ENCODE measurements around the gene DLX1.

Gene DLX1

GRCh38 chr2:172116107-172116506 is 30.8 kb downstream of the DLX1 start:
- no peak for ATAC-seq (ENCODE audit: low read depth)
- H3K4me1 ChIP-seq (ENCODE audit: insufficient read depth, poor library complexity, severe bottlenecking), result peaks cover 24% of the 10 kb centered on the region
- H3K4me3 ChIP-seq (ENCODE audit: severe bottlenecking), result no peak overlapping the region
- H3K27me3 ChIP-seq (ENCODE audit: insufficient read depth, poor library complexity, severe bottlenecking), result no peaks in the 10 kb centered on the region
- no peak overlapping the region for H3K27ac ChIP-seq (ENCODE audit: poor library complexity, severe bottlenecking)
- no peaks in the 10 kb centered on the region for H3K9me3 ChIP-seq (ENCODE audit: severe bottlenecking)
- no peaks in the 10 kb centered on the region for H3K36me3 ChIP-seq (ENCODE audit: low read depth)
- TF ChIP-seq CTCF (IDR thresholded peaks at IDR 0.05; ENCODE audit: poor library complexity, severe bottlenecking), result no peak
- no peak for DNase-seq (ENCODE audit: low spot score)

GRCh38 chr2:172119089-172119488 is 33.8 kb downstream of the DLX1 start:
- Histone ChIP-seq H3K27ac (ENCODE audit: poor library complexity, severe bottlenecking) (peak overlapping the region; percentile 92), H3K27me3 (ENCODE audit: insufficient read depth, poor library complexity, severe bottlenecking) (no peaks in the 10 kb centered on the region), H3K36me3 (ENCODE audit: low read depth) (no peaks in the 10 kb centered on the region), H3K4me3 (ENCODE audit: severe bottlenecking) (no peak overlapping the region), H3K9me3 (ENCODE audit: severe bottlenecking) (no peaks in the 10 kb centered on the region), H3K4me1 (ENCODE audit: insufficient read depth, poor library complexity, severe bottlenecking) (peaks cover 33% of the 10 kb centered on the region)
- DNase-seq (ENCODE audit: low spot score) (no peak), ATAC-seq (ENCODE audit: low read depth) (peak; percentile 77)
- TF ChIP-seq CTCF (IDR thresholded peaks at IDR 0.05; ENCODE audit: poor library complexity, severe bottlenecking), result no peak

- ATAC-seq (ENCODE audit: low read depth) (no peak), DNase-seq (ENCODE audit: low spot score) (no peak)
- H3K27ac ChIP-seq (ENCODE audit: poor library complexity, severe bottlenecking), result peak overlapping the region; percentile 92
These were observed 34.8 kb downstream of the DLX1 start for GRCh38 chr2:172120118-172120517.

GRCh38 chr2:172128484-172128883 is 43.2 kb downstream of the DLX1 start:
- DNase-seq (ENCODE audit: low spot score), result no peak
- no peak overlapping the region for H3K4me3 ChIP-seq (ENCODE audit: severe bottlenecking)
- H3K4me1 ChIP-seq (ENCODE audit: insufficient read depth, poor library complexity, severe bottlenecking), result no peaks in the 10 kb centered on the region
- H3K36me3 ChIP-seq (ENCODE audit: low read depth), result no peaks in the 10 kb centered on the region
- no peak for TF ChIP-seq CTCF (IDR thresholded peaks at IDR 0.05; ENCODE audit: poor library complexity, severe bottlenecking)
- no peaks in the 10 kb centered on the region for H3K27me3 ChIP-seq (ENCODE audit: insufficient read depth, poor library complexity, severe bottlenecking)
- no peaks in the 10 kb centered on the region for H3K9me3 ChIP-seq (ENCODE audit: severe bottlenecking)
- peak; percentile 90 for ATAC-seq (ENCODE audit: low read depth)
- H3K27ac ChIP-seq (ENCODE audit: poor library complexity, severe bottlenecking), result no peak overlapping the region

More at GRCh38 chr2:172120118-172120517, 34.8 kb downstream of the DLX1 start:
- no peaks in the 10 kb centered on the region for H3K9me3 ChIP-seq (ENCODE audit: severe bottlenecking)
- no peak for TF ChIP-seq CTCF (IDR thresholded peaks at IDR 0.05; ENCODE audit: poor library complexity, severe bottlenecking)
- H3K4me1 ChIP-seq (ENCODE audit: insufficient read depth, poor library complexity, severe bottlenecking), result peaks cover 33% of the 10 kb centered on the region
- H3K36me3 ChIP-seq (ENCODE audit: low read depth), result no peaks in the 10 kb centered on the region
- no peaks in the 10 kb centered on the region for H3K27me3 ChIP-seq (ENCODE audit: insufficient read depth, poor library complexity, severe bottlenecking)
- H3K4me3 ChIP-seq (ENCODE audit: severe bottlenecking), result no peak overlapping the region

GRCh38 chr2:172129404-172129803 is 44.1 kb downstream of the DLX1 start:
- no peaks in the 10 kb centered on the region for H3K4me1 ChIP-seq (ENCODE audit: insufficient read depth, poor library complexity, severe bottlenecking)
- no peaks in the 10 kb centered on the region for H3K9me3 ChIP-seq (ENCODE audit: severe bottlenecking)
- H3K4me3 ChIP-seq (ENCODE audit: severe bottlenecking), result no peak overlapping the region
- no peak for DNase-seq (ENCODE audit: low spot score)
- no peak for ATAC-seq (ENCODE audit: low read depth)
- H3K27me3 ChIP-seq (ENCODE audit: insufficient read depth, poor library complexity, severe bottlenecking), result no peaks in the 10 kb centered on the region
- no peak overlapping the region for H3K27ac ChIP-seq (ENCODE audit: poor library complexity, severe bottlenecking)
- H3K36me3 ChIP-seq (ENCODE audit: low read depth), result no peaks in the 10 kb centered on the region
- TF ChIP-seq CTCF (IDR thresholded peaks at IDR 0.05; ENCODE audit: poor library complexity, severe bottlenecking), result no peak

Measured in RWPE2 (cell line).